HUES64 (cell line): ENCODE measurements around the gene LAGE3.

Source experiments
- H3K27ac ChIP-seq: 2 replicates; pipeline ENCODE4 v1.7.0; 2013; ENCODE audit warnings: low read depth, low read length, inconsistent platforms
- H3K27me3 ChIP-seq: 2 replicates; pipeline ENCODE4 v1.6.1; 2013; ENCODE audit warnings: mild to moderate bottlenecking, low read length; ENCODE audit not compliant: insufficient read depth
- H3K36me3 ChIP-seq: 2 replicates; pipeline ENCODE4 v1.6.1; 2013; ENCODE audit warnings: mild to moderate bottlenecking, low read length; ENCODE audit not compliant: insufficient read depth
- H3K4me1 ChIP-seq: 2 replicates; pipeline ENCODE4 v1.6.1; 2013; ENCODE audit warnings: mild to moderate bottlenecking, low read length, moderate library complexity; ENCODE audit not compliant: insufficient read depth
- H3K4me3 ChIP-seq: 2 replicates; pipeline ENCODE4 v1.5.1; 2013; ENCODE audit warnings: mild to moderate bottlenecking, low read length, moderate library complexity
- H3K9ac ChIP-seq: 2 replicates; pipeline ENCODE4 v1.6.1; 2013; ENCODE audit warnings: mild to moderate bottlenecking, low read depth, low read length
- H3K9me3 ChIP-seq: 2 replicates; pipeline ENCODE4 v1.6.1; 2013; ENCODE audit warnings: low read depth, low read length; ENCODE audit not compliant: insufficient read depth
- WGBS: fragments of 150-250, 120-280 bp; methylation state at CpG from one replicate; pipeline ENCODE4 v1.1.7; 2013; ENCODE audit warnings: missing lambda C conversion rate; 5-methylcytosine and 5-hydroxymethylcytosine counted together

The LAGE3 gene

GRCh38 chrX:154436983-154437752 lies 41.9 kb downstream of the LAGE3 start, which contains the start of gene GDI1:
Gene GDI1, plus strand, starts transcription at chrX:154437154. Its CDS starts 101 bp downstream, at chrX:154437255.
- H3K27ac ChIP-seq, result peak within 1 kb of the TSS; percentile 81; the same call in 1 of the 2 replicates
- no peaks in the 10 kb centered on the region for H3K27me3 ChIP-seq
- H3K9me3 ChIP-seq, result no peaks in the 10 kb centered on the region
- WGBS, result under 1% methylated on average over 76 of the region's 93 CpGs
- 0 out of 2 replicates have a peak, but pooled peaks cover 3% of the 10 kb centered on the region for H3K4me1 ChIP-seq
- peak within 1 kb of the TSS; percentile 77 for H3K4me3 ChIP-seq
- H3K36me3 ChIP-seq, result peaks cover 42% of the 10 kb centered on the region
- peak within 1 kb of the TSS; percentile 73 for H3K9ac ChIP-seq

- Histone ChIP-seq H3K4me3 (peak overlapping the region; percentile 77), H3K27ac (peak overlapping the region; percentile 81; the same call in 1 of the 2 replicates), H3K9ac (peak overlapping the region; percentile 73), H3K9me3 (no peaks in the 10 kb centered on the region), H3K27me3 (no peaks in the 10 kb centered on the region), H3K4me1 (0 out of 2 replicates have a peak, but pooled peaks cover 3% of the 10 kb centered on the region), H3K36me3 (peaks cover 40% of the 10 kb centered on the region)
- WGBS, result 4% methylated on average over 46 of the region's 78 CpGs
These were observed 42.6 kb downstream of the LAGE3 start for GRCh38 chrX:154436374-154436982.

GRCh38 chrX:154435171-154435733 lies 43.8 kb downstream of the LAGE3 start:
- peaks cover 30% of the 10 kb centered on the region for H3K36me3 ChIP-seq
- 94% methylated on average over 19 of the region's 19 CpGs for WGBS

GRCh38 chrX:154434394-154435168 lies 44.5 kb downstream of the LAGE3 start:
- H3K4me3 ChIP-seq, result no peak overlapping the region
- WGBS, result 92% methylated on average over 6 of the region's 7 CpGs
- H3K27me3 ChIP-seq, result no peaks in the 10 kb centered on the region
- H3K27ac ChIP-seq, result no peak overlapping the region
- H3K9me3 ChIP-seq, result no peaks in the 10 kb centered on the region
- no peak overlapping the region for H3K9ac ChIP-seq
- H3K36me3 ChIP-seq, result peaks cover 28% of the 10 kb centered on the region
- H3K4me1 ChIP-seq, result 0 out of 2 replicates have a peak, but pooled peaks cover 3% of the 10 kb centered on the region

More at GRCh38 chrX:154435171-154435733, 43.8 kb downstream of the LAGE3 start:
- Histone ChIP-seq H3K4me3 (peak overlapping the region; percentile 67; the same call in 1 of the 2 replicates), H3K27me3 (no peaks in the 10 kb centered on the region), H3K27ac (no peak overlapping the region), H3K9ac (no peak overlapping the region), H3K9me3 (no peaks in the 10 kb centered on the region), H3K4me1 (0 out of 2 replicates have a peak, but pooled peaks cover 3% of the 10 kb centered on the region)

- 94% methylated on average over 7 of the region's 7 CpGs for WGBS
- H3K4me3 ChIP-seq, result no peak overlapping the region
- no peaks in the 10 kb centered on the region for H3K9me3 ChIP-seq
- no peak overlapping the region for H3K27ac ChIP-seq
- H3K27me3 ChIP-seq, result no peaks in the 10 kb centered on the region
- 0 out of 2 replicates have a peak, but pooled peaks cover 3% of the 10 kb centered on the region for H3K4me1 ChIP-seq
- no peak overlapping the region for H3K9ac ChIP-seq
- peaks cover 22% of the 10 kb centered on the region for H3K36me3 ChIP-seq
These were observed 45.5 kb downstream of the LAGE3 start for GRCh38 chrX:154433605-154434004.

GRCh38 chrX:154432210-154432609 lies 46.9 kb downstream of the LAGE3 start:
- Histone ChIP-seq H3K9me3 (no peaks in the 10 kb centered on the region), H3K9ac (no peak overlapping the region), H3K27ac (no peak overlapping the region), H3K4me3 (no peak overlapping the region), H3K27me3 (no peaks in the 10 kb centered on the region), H3K36me3 (peaks cover 20% of the 10 kb centered on the region), H3K4me1 (0 out of 2 replicates have a peak, but pooled peaks cover 3% of the 10 kb centered on the region)
- WGBS, result 91% methylated on average over 7 of the region's 8 CpGs

GRCh38 chrX:154431341-154431740 lies 47.7 kb downstream of the LAGE3 start:
- no peak overlapping the region for H3K9ac ChIP-seq
- WGBS, result 70% methylated on average over 5 of the region's 5 CpGs
- no peak overlapping the region for H3K27ac ChIP-seq

GRCh38 chrX:154430916-154431315 lies 48.2 kb downstream of the LAGE3 start:
- 85% methylated on average over 7 of the region's 7 CpGs for WGBS
- Histone ChIP-seq H3K4me3 (no peak overlapping the region), H3K4me1 (no peaks in the 10 kb centered on the region), H3K9me3 (no peaks in the 10 kb centered on the region), H3K36me3 (peaks cover 20% of the 10 kb centered on the region), H3K27me3 (no peaks in the 10 kb centered on the region), H3K9ac (no peak overlapping the region), H3K27ac (no peak overlapping the region)

More at GRCh38 chrX:154431341-154431740, 47.7 kb downstream of the LAGE3 start:
- Histone ChIP-seq H3K4me1 (0 out of 2 replicates have a peak, but pooled peaks cover 3% of the 10 kb centered on the region), H3K36me3 (peaks cover 20% of the 10 kb centered on the region), H3K27me3 (no peaks in the 10 kb centered on the region), H3K9me3 (no peaks in the 10 kb centered on the region), H3K4me3 (no peak overlapping the region)

GRCh38 chrX:154430479-154430878 lies 48.6 kb downstream of the LAGE3 start:
- H3K36me3 ChIP-seq, result peaks cover 20% of the 10 kb centered on the region
- no peaks in the 10 kb centered on the region for H3K9me3 ChIP-seq
- no peaks in the 10 kb centered on the region for H3K4me1 ChIP-seq
- no peaks in the 10 kb centered on the region for H3K27me3 ChIP-seq
- H3K27ac ChIP-seq, result no peak overlapping the region
- 83% methylated on average over 6 of the region's 6 CpGs for WGBS
- H3K9ac ChIP-seq, result no peak overlapping the region
- no peak overlapping the region for H3K4me3 ChIP-seq

- Histone ChIP-seq H3K4me3 (peak overlapping the region; percentile 71), H3K9me3 (no peaks in the 10 kb centered on the region), H3K36me3 (peaks cover 14% of the 10 kb centered on the region), H3K9ac (no peak overlapping the region), H3K27me3 (no peaks in the 10 kb centered on the region), H3K4me1 (no peaks in the 10 kb centered on the region), H3K27ac (no peak overlapping the region)
- WGBS, result 95% methylated on average over 2 of the region's 2 CpGs
These were observed 49.4 kb downstream of the LAGE3 start for GRCh38 chrX:154429711-154430110.
